A549 treated with Hydrocortisone at 1 μM for 4 hours (cell line): ENCODE measurements around the gene RBM7. TPM values are rescaled to one million over a fixed set of nuclear protein-coding genes. Genes with fewer than 3 reads are reported as not detected.

Experiments used
- total RNA-seq: library from RNA; stranded (reverse); fragments of 200-300 nt; extraction: Qiagen RNA extraction; gene quantifications from 5 replicates; pipeline ENCODE4 v1.2.3, GENCODE V29; 2022

Gene RBM7, protein sequence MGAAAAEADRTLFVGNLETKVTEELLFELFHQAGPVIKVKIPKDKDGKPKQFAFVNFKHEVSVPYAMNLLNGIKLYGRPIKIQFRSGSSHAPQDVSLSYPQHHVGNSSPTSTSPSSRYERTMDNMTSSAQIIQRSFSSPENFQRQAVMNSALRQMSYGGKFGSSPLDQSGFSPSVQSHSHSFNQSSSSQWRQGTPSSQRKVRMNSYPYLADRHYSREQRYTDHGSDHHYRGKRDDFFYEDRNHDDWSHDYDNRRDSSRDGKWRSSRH
- 24.4 to 31.8 TPM (median 26.5 TPM) in 5 replicates for total RNA-seq

DNA sequence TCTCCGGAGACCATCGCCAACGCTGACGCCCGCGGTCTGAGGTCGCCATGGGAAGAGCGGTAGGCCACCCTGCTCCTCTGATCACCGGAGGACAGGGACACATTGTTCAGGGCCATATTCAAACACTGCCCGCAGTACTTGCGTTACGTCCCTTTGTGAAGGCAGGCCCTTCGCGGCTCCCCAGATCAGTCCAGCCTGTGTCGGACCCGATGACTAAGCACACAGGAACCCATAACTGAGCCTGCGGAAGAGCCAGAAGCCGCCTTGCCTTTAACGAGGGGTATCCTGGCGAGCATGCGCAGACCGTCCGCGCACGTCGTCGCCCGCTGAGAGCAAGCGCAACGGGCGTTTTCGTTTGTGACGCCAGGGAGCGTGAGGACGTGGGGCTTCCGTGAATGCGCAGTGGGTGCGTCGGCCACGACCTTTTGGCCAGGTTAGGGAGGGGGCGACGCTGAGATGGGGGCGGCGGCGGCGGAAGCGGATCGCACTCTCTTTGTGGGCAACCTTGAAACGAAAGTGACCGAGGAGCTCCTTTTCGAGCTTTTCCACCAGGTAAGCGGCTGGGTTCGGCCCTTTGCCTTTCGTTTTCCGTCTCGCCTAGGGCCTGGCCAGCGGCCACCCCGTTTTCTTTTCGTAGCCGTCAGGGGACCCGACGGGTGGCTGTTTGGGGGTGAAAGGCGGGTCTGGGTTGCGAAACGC lies at the start of gene RBM7, which contains the start of gene C11orf71:
RBM7 (plus strand) TSS at position 451 of the 699 bp plus-strand sequence; CDS start at position 457, 6 bp downstream.
C11orf71 (minus strand) TSS at position 296 of the 699 bp plus-strand sequence; CDS start at position 116, 180 bp downstream.

DNA sequence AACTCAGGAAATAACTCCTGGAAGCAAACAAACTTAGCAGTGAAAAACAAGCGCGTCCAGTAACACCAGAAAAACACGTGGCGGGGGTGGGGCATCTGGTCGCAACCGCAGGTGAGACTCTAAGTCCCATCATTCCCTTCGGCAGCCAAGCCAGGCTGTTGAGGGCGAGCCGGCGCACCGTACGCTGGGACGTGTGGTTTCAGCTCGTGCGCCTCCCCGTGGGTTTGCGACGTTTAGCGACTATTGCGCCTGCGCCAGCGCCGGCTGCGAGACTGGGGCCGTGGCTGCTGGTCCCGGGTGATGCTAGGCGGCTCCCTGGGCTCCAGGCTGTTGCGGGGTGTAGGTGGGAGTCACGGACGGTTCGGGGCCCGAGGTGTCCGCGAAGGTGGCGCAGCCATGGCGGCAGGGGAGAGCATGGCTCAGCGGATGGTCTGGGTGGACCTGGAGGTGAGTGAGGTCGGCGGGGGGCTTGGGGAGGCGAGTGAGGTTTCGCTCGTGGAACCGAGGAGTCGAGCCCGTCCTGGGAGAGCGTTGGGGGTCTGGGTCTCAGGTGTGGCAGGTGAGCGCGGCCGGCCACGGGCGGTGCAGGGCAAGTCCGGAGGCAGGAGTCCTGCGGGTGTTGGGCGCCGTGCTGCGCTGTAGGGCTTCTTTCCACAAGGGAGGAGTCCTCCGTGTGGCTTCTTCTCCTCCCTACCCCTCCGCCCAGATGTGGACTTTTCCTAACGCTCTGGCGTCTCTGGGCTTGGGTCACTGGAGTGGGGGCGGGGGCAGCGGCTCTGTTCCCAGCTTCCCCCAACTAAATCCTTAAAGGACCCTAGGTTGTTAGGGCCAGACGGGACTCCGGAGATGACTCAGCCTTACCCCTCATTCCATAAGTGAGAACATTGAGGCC lies 39.0 kb downstream of the RBM7 start, which contains the start of gene REXO2:
REXO2 (plus strand) TSS at position 239 of the 892 bp plus-strand sequence; CDS start at position 301, 62 bp downstream.

Other genes with a start within 250 kb of the RBM7 start
- gene NNMT, start 104.3 kb upstream of the RBM7 start, total RNA-seq: 292 to 403 TPM (median 380 TPM) in 5 replicates
- gene C11orf71, start 155 bp upstream of the RBM7 start, total RNA-seq: 2.6 to 4.1 TPM (median 3.7 TPM) in 5 replicates
- 102 to 108 TPM (median 104 TPM) in 5 replicates for gene REXO2, start 38.8 kb downstream of the RBM7 start, total RNA-seq
- not detected in 5 replicates for gene NXPE1, start 159.2 kb downstream of the RBM7 start, total RNA-seq
- not detected in 5 replicates for gene NXPE4, start 195.1 kb downstream of the RBM7 start, total RNA-seq